H9 (cell line): ENCODE measurements around the gene SEMA3D. TPM values are rescaled to one million over a fixed set of nuclear protein-coding genes. Genes with fewer than 3 reads are reported as not detected.

Experiments
- DNase-seq: peaks from one replicate; pipeline ENCODE4 v3.0.0-alpha.2; 2017
- H2AFZ ChIP-seq: one replicate; pipeline ENCODE4 v1.6.1; 2013; ENCODE audit warnings: mild to moderate bottlenecking, low read length, control low read depth, moderate library complexity
- H2AK5ac ChIP-seq: 2 replicates; pipeline ENCODE4 v1.6.1; 2013; ENCODE audit warnings: low read length, control low read depth, mixed read lengths; ENCODE audit not compliant: insufficient read length
- H2BK120ac ChIP-seq: one replicate; pipeline ENCODE4 v1.6.1; 2013; ENCODE audit warnings: low read depth, mild to moderate bottlenecking, low read length, control low read depth, inconsistent platforms; ENCODE audit not compliant: poor library complexity, severe bottlenecking
- H2BK12ac ChIP-seq: 2 replicates; pipeline ENCODE4 v1.6.1; 2013; ENCODE audit warnings: low read length, control low read depth, mixed read lengths, low read depth; ENCODE audit not compliant: insufficient read length
- H2BK15ac ChIP-seq: 2 replicates; pipeline ENCODE4 v1.6.1; 2013; ENCODE audit warnings: low read depth, low read length, control low read depth
- H2BK20ac ChIP-seq: one replicate; pipeline ENCODE4 v1.6.1; 2013; ENCODE audit warnings: low read depth, mild to moderate bottlenecking, low read length, control low read depth, inconsistent platforms; ENCODE audit not compliant: poor library complexity, severe bottlenecking
- H2BK5ac ChIP-seq: 2 replicates; pipeline ENCODE4 v1.6.1; 2013; ENCODE audit warnings: low read length, control low read depth, mixed read lengths; ENCODE audit not compliant: insufficient read length
- H3K14ac ChIP-seq: 2 replicates; pipeline ENCODE4 v1.6.1; 2013; ENCODE audit warnings: low read length, control low read depth; ENCODE audit not compliant: insufficient read depth
- H3K18ac ChIP-seq: 2 replicates; pipeline ENCODE4 v1.6.1; 2013; ENCODE audit warnings: low read depth, mild to moderate bottlenecking, mixed read lengths, low read length, control low read depth; ENCODE audit not compliant: insufficient read length
- H3K23ac ChIP-seq: 2 replicates; pipeline ENCODE4 v1.6.1; 2013; ENCODE audit warnings: low read length, control low read depth, mixed read lengths, low read depth; ENCODE audit not compliant: insufficient read length
- H3K23me2 ChIP-seq: 2 replicates; pipeline ENCODE4 v1.6.1; 2013; ENCODE audit warnings: low read depth, mild to moderate bottlenecking, mixed read lengths, low read length, control low read depth; ENCODE audit not compliant: insufficient read length, poor library complexity, severe bottlenecking
- H3K27ac ChIP-seq: 2 replicates; pipeline ENCODE4 v1.5.1; 2013; ENCODE audit warnings: low read length, control low read depth, mixed read lengths, low read depth; ENCODE audit not compliant: insufficient read length
- H3K27me3 ChIP-seq: 2 replicates; pipeline ENCODE4 v1.6.1; 2013; ENCODE audit warnings: low read length, control low read depth, inconsistent platforms; ENCODE audit not compliant: insufficient read depth
- H3K4ac ChIP-seq: 2 replicates; pipeline ENCODE4 v1.6.1; 2013; ENCODE audit warnings: low read depth, mild to moderate bottlenecking, control low read depth, inconsistent platforms, low read length, moderate library complexity
- H3K4me1 ChIP-seq: 2 replicates; pipeline ENCODE4 v1.6.1; 2013; ENCODE audit warnings: low read length, control low read depth, inconsistent platforms; ENCODE audit not compliant: insufficient read depth
- H3K4me2 ChIP-seq: 2 replicates; pipeline ENCODE4 v1.6.1; 2013; ENCODE audit warnings: low read length, control low read depth, mixed read lengths; ENCODE audit not compliant: insufficient read length, insufficient read depth
- H3K56ac ChIP-seq: 2 replicates; pipeline ENCODE4 v1.6.1; 2013; ENCODE audit warnings: low read depth, mild to moderate bottlenecking, mixed read lengths, low read length, control low read depth; ENCODE audit not compliant: insufficient read length
- H3K79me1 ChIP-seq: 2 replicates; pipeline ENCODE4 v1.6.1; 2013; ENCODE audit warnings: low read depth, mild to moderate bottlenecking, moderate library complexity, low read length, control low read depth, inconsistent platforms; ENCODE audit not compliant: insufficient read depth, poor library complexity, severe bottlenecking
- H3K79me2 ChIP-seq: 2 replicates; pipeline ENCODE4 v1.6.1; 2013; ENCODE audit warnings: low read length, control low read depth, inconsistent platforms; ENCODE audit not compliant: insufficient read depth
- H3K9ac ChIP-seq: 2 replicates; pipeline ENCODE4 v1.6.1; 2013; ENCODE audit warnings: low read length, control low read depth, mixed read lengths; ENCODE audit not compliant: insufficient read length; ENCODE audit errors: extremely low read depth
- H3K9me3 ChIP-seq: one replicate; pipeline ENCODE4 v1.6.1; 2013; ENCODE audit warnings: low read depth, low read length, inconsistent platforms; ENCODE audit not compliant: control insufficient read depth
- H3T11ph ChIP-seq: one replicate; pipeline ENCODE4 v1.6.1; 2013; ENCODE audit warnings: mild to moderate bottlenecking, low read length, control low read depth, inconsistent platforms
- H4K20me1 ChIP-seq: one replicate; pipeline ENCODE4 v1.6.1; 2013; ENCODE audit not compliant: control insufficient read depth, insufficient read length, insufficient read depth
- H4K5ac ChIP-seq: 2 replicates; pipeline ENCODE4 v1.6.1; 2013; ENCODE audit warnings: low read depth, mild to moderate bottlenecking, mixed read lengths, low read length, control low read depth; ENCODE audit not compliant: insufficient read length
- H4K8ac ChIP-seq: replicated peaks from 2 replicates; pipeline ENCODE4 v1.6.1; 2013; ENCODE audit warnings: low read length, control low read depth, mixed read lengths, low read depth; ENCODE audit not compliant: insufficient read length
- H4K91ac ChIP-seq: 2 replicates; pipeline ENCODE4 v1.6.1; 2013; ENCODE audit warnings: low read depth, mild to moderate bottlenecking, moderate library complexity, mixed read lengths, low read length, control low read depth; ENCODE audit not compliant: insufficient read length
- H3K27ac Mint-ChIP-seq, 3 experiments: 2 replicates in 2 of 3; 3 replicates in 1 of 3; pipeline ENCODE4 v1.8.0; 2020 to 2021; ENCODE audit warnings: mixed read lengths in 3 of 3, mild to moderate bottlenecking in 1 of 3, moderate library complexity in 1 of 3
- H3K27me3 Mint-ChIP-seq: 2 replicates; pipeline ENCODE4 v1.8.0; 2021; ENCODE audit warnings: low read depth, mild to moderate bottlenecking, moderate library complexity, mixed read lengths
- H3K36me3 Mint-ChIP-seq, 3 experiments: 2 replicates in 2 of 3; 3 replicates in 1 of 3; pipeline ENCODE4 v1.8.0; 2020 to 2021; ENCODE audit warnings: low read depth in 3 of 3, mixed read lengths in 3 of 3; ENCODE audit not compliant: insufficient read depth in 1 of 3
- H3K4me1 Mint-ChIP-seq, 2 experiments: 2 replicates each; pipeline ENCODE4 v1.8.0; 2020; ENCODE audit warnings: mixed read lengths in 2 of 2
- H3K4me3 Mint-ChIP-seq, 2 experiments: 2 replicates in 1 of 2; 3 replicates in 1 of 2; pipeline ENCODE4 v1.8.0; 2020 to 2021; ENCODE audit warnings: mild to moderate bottlenecking in 2 of 2, mixed read lengths in 2 of 2, moderate library complexity in 1 of 2
- H3K9me3 Mint-ChIP-seq, 2 experiments: 2 replicates in 1 of 2; 3 replicates in 1 of 2; pipeline ENCODE4 v1.8.0; 2020; ENCODE audit warnings: mild to moderate bottlenecking in 2 of 2, mixed read lengths in 2 of 2, moderate library complexity in 1 of 2
- WGBS: extraction: QIAGEN DNeasy Blood & Tissue Kit; methylation state at CpG from one replicate; pipeline ENCODE4 v1.1.7; 2013; ENCODE audit warnings: missing lambda C conversion rate, low lambda C conversion rate, mixed read lengths; ENCODE audit not compliant: insufficient read length; ENCODE audit errors: extremely low coverage; 5-methylcytosine and 5-hydroxymethylcytosine counted together
- total RNA-seq: library from RNA; stranded (reverse); gene quantifications from 2 replicates; pipeline ENCODE4 v1.2.1, GENCODE V29; 2021
- TF ChIP-seq, protein P1 (sequence below): fragments of 200-600 bp; sonication (generic); conservative IDR thresholded peaks from 3 replicates; pipeline ENCODE4 v1.8.0; 2021; ENCODE audit warnings: antibody characterized with exemption, mild to moderate bottlenecking

Gene SEMA3D
- total RNA-seq, 1 experiment from 2014 or later: 5.4 TPM

DNA sequence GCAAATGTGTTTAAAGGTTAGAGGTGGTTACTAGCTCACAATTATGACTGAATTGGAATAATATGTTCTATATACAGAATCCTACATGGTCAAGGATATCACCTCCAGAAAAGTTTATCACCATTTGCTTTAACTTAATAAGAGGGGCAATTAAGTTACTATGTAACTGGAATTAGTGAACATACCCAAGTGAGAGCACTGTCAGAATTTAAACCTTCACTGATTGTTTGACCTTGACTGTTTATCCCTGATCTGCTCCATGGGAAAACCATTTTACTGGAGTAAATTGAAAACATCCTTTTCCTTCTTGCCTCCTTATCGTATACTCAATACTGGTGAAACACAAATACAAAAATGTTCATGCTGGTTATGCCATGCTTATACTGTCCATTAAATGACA is 107.4 kb downstream of the SEMA3D start:
- WGBS: no CpG with 5 or more reads among the region's 1 CpG
- Histone ChIP-seq H3K18ac (no peak overlapping the region), H4K5ac (no peak overlapping the region), H3K9ac (no peak overlapping the region), H2BK5ac (no peak overlapping the region), H2BK15ac (no peak overlapping the region), H3K79me2 (no peaks in the 10 kb centered on the region), H2AFZ (no peak overlapping the region), H3K79me1 (no peaks in the 10 kb centered on the region), H3K9me3 (no peaks in the 10 kb centered on the region), H3K23ac (no peak overlapping the region), H3T11ph (no peak overlapping the region), H2BK20ac (no peak overlapping the region), H3K4me1 (no peaks in the 10 kb centered on the region), H2BK120ac (no peak overlapping the region), H4K20me1 (no peaks in the 10 kb centered on the region), H3K23me2 (no peaks in the 10 kb centered on the region), H3K56ac (no peak overlapping the region), H3K14ac (no peak overlapping the region), H2AK5ac (no peak overlapping the region), H3K4ac (no peak overlapping the region), H4K8ac (no peak overlapping the region), H4K91ac (no peak overlapping the region), H3K27ac (no peak overlapping the region), H3K4me2 (no peak overlapping the region), H2BK12ac (no peak overlapping the region), H3K27me3 (no peaks in the 10 kb centered on the region)
- Mint-ChIP-seq H3K27me3 (no peaks in the 10 kb centered on the region), H3K4me1 (no peaks in the 10 kb centered on the region), H3K9me3 (no peaks in the 10 kb centered on the region), H3K4me3 (no peak overlapping the region), H3K27ac (no peak overlapping the region), H3K36me3 (no peaks in the 10 kb centered on the region; a peak in 1 of 7 replicates)
- no peak for DNase-seq
- TF ChIP-seq, protein P1, sequence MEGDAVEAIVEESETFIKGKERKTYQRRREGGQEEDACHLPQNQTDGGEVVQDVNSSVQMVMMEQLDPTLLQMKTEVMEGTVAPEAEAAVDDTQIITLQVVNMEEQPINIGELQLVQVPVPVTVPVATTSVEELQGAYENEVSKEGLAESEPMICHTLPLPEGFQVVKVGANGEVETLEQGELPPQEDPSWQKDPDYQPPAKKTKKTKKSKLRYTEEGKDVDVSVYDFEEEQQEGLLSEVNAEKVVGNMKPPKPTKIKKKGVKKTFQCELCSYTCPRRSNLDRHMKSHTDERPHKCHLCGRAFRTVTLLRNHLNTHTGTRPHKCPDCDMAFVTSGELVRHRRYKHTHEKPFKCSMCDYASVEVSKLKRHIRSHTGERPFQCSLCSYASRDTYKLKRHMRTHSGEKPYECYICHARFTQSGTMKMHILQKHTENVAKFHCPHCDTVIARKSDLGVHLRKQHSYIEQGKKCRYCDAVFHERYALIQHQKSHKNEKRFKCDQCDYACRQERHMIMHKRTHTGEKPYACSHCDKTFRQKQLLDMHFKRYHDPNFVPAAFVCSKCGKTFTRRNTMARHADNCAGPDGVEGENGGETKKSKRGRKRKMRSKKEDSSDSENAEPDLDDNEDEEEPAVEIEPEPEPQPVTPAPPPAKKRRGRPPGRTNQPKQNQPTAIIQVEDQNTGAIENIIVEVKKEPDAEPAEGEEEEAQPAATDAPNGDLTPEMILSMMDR: no peak
